CD4-positive, alpha-beta T cell treated with Interleukin-17A for 4 hours (primary cell): ENCODE measurements around the gene SPC24.

Experiments used
- DNase-seq: peaks from one replicate; pipeline ENCODE4 v3.0.0-alpha.2; 2020; ENCODE audit warnings: mixed read lengths

Gene SPC24

GRCh38 chr19:11155373-11156120 lies at the start of gene SPC24:
Gene SPC24, minus strand, starts transcription at chr19:11155782. Its CDS starts 6 bp downstream, at chr19:11155776.
- peak; percentile 92 for DNase-seq

GRCh38 chr19:11204943-11205349 lies 49.4 kb upstream of the SPC24 start:
- DNase-seq: no peak

- no peak for DNase-seq
Observed at GRCh38 chr19:11204076-11204602, 48.6 kb upstream of the SPC24 start.

GRCh38 chr19:11203194-11204075 lies 47.9 kb upstream of the SPC24 start:
- peak; percentile 63 for DNase-seq

- no peak for DNase-seq
Observed at GRCh38 chr19:11202488-11203193, 47.1 kb upstream of the SPC24 start.

- DNase-seq: no peak
Observed at GRCh38 chr19:11201791-11202190, 46.2 kb upstream of the SPC24 start.

GRCh38 chr19:11200931-11201330 lies 45.3 kb upstream of the SPC24 start:
- no peak for DNase-seq

GRCh38 chr19:11200015-11200574 lies 44.5 kb upstream of the SPC24 start:
- DNase-seq: no peak

- no peak for DNase-seq
Observed at GRCh38 chr19:11199517-11199916, 43.9 kb upstream of the SPC24 start.

GRCh38 chr19:11198769-11199424 lies 43.3 kb upstream of the SPC24 start:
- no peak for DNase-seq

GRCh38 chr19:11198175-11198534 lies 42.6 kb upstream of the SPC24 start:
- DNase-seq: no peak

GRCh38 chr19:11197291-11198174 lies 42.0 kb upstream of the SPC24 start, which contains the start of gene KANK2:
Gene KANK2, minus strand, starts transcription at chr19:11197545. Its CDS starts 3,034 bp downstream, at chr19:11194511.
- DNase-seq: peak; percentile 81

GRCh38 chr19:11196406-11197287 lies 41.1 kb upstream of the SPC24 start:
- no peak for DNase-seq

- DNase-seq: no peak
Observed at GRCh38 chr19:11195681-11196080, 40.1 kb upstream of the SPC24 start.

- DNase-seq: no peak
Observed at GRCh38 chr19:11194656-11195558, 39.3 kb upstream of the SPC24 start.

GRCh38 chr19:11194173-11194572 lies 38.6 kb upstream of the SPC24 start:
- DNase-seq: no peak

- no peak for DNase-seq
Observed at GRCh38 chr19:11192957-11193939, 37.7 kb upstream of the SPC24 start.

- DNase-seq: no peak
Observed at GRCh38 chr19:11191934-11192333, 36.4 kb upstream of the SPC24 start.
